ENCODE data around the gene NEDD4.
"Not testable (repeated sequence)": the region's sequence is repeated elsewhere in the genome, so short reads cannot be mapped to it uniquely, and the experiment has no call there.

DNA sequence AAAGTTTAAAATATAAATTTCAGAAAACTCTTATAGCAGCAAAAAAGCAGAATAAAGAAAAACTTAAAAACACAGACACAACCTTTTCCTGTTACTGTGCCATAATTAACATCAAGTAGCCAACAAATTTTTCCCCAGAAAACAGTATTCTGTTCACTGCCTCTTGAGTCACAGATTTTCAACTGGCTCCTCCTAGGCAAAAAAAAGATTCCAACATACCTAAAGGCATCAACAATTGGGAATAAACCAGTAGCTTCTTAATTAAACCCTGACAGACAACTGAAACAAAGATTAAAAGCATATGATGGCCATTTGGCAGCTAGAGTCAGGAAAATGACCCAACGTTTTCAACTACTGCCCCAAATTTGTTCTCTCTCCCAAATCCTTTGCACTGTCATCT, 10.9 kb upstream of the NEDD4 start:
- TF ChIP-seq POLR2AphosphoS5, EP300, POLR2A (IDR thresholded peaks at IDR 0.05): not testable (repeated sequence)
- TF ChIP-seq, protein P1, sequence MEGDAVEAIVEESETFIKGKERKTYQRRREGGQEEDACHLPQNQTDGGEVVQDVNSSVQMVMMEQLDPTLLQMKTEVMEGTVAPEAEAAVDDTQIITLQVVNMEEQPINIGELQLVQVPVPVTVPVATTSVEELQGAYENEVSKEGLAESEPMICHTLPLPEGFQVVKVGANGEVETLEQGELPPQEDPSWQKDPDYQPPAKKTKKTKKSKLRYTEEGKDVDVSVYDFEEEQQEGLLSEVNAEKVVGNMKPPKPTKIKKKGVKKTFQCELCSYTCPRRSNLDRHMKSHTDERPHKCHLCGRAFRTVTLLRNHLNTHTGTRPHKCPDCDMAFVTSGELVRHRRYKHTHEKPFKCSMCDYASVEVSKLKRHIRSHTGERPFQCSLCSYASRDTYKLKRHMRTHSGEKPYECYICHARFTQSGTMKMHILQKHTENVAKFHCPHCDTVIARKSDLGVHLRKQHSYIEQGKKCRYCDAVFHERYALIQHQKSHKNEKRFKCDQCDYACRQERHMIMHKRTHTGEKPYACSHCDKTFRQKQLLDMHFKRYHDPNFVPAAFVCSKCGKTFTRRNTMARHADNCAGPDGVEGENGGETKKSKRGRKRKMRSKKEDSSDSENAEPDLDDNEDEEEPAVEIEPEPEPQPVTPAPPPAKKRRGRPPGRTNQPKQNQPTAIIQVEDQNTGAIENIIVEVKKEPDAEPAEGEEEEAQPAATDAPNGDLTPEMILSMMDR (IDR thresholded peaks at IDR 0.05): not testable (repeated sequence)
